Anterior cingulate cortex (tissue), 58 donors: ENCODE data around the gene SYCE1L.
"Not testable (repeated sequence)": the region's sequence is repeated elsewhere in the genome, so short reads cannot be mapped to it uniquely, and the experiment has no call there.

Experiments
- DNase-seq, 58 donors: peaks; one replicate each; lab custom pipeline; 2025; lab: John Stamatoyannopoulos, UW

The SYCE1L gene

DNA sequence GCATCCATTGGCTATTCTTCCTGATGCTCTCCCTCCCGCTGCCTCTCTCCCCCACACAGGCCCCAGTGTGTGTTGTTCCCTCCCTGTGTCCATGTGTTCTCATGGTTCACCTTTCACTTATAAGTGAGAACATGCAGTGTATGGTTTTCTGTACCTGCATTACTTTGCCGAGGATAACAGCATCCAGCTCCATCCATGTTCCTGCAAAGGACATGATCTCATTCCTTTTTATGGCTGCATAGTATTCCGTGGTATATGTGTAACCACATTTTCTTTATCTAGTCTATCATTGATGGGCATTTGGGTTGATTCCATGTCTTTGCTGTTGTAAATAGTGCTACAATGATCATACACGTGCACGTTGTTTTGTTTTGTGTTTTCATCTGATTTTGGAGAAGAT lies 43.3 kb downstream of the SYCE1L start:
- DNase-seq: not testable (repeated sequence)

GRCh38 chr16:77246150-77246549 lies 46.9 kb downstream of the SYCE1L start:
- no peak for DNase-seq

DNA sequence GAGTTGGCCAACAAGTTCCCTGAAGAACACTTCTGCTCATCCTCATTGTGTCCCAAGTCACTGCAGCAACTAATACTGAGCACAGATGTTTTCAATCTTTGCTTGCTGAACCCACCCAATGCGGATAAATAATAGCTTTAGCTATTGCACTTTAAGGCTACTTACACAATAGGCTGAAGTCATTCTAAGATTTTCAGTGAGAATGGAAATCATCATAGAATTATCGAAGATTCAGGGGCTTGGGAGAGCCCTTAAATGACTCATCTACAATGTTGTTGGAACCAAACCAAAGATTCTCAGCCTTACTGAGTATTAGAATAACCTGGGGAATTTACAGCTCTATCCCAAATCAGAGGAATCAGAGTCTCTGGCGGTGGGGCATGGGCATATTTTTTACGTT lies 51.2 kb downstream of the SYCE1L start:
- no peak for DNase-seq
